Erythroblast (primary cell): ENCODE measurements around the gene POMT1.

Experiments
- GATA1 ChIP-seq: IDR thresholded peaks from 2 replicates; pipeline ENCODE4 v1.6.1; 2011; ENCODE audit warnings: low read depth, mild to moderate bottlenecking, control low read depth, low read length, moderate library complexity
- POLR2A ChIP-seq: IDR thresholded peaks from 2 replicates; pipeline ENCODE4 v1.6.1; 2011; ENCODE audit warnings: mild to moderate bottlenecking, low read length

GRCh38 chr9:131475111-131475955 is 27.4 kb upstream of the POMT1 start:
- TF ChIP-seq POLR2A = no peak
- TF ChIP-seq GATA1 = no peak
